ENCODE results near the gene CCDC192.

Gene CCDC192

DNA sequence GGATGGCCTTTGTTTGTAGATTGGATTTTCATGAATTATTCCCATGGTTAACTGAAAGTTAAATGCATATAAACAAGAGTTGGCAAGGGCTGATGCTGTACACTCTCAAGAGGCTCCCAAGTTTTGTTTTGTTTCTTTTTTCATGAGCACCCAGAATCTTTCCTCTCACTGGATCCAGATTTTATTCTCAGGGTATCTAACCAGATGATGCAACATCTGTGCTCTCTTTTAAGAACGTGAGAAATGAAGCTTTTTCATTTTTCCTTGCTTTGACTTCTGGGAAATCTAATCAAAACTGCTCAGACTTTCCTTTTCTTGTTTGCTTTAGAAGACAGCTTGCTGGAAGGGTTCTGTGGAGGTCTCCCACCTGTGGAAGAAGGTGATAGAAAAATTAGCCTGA is 237.7 kb downstream of the CCDC192 start:
- TF ChIP-seq, protein P1, sequence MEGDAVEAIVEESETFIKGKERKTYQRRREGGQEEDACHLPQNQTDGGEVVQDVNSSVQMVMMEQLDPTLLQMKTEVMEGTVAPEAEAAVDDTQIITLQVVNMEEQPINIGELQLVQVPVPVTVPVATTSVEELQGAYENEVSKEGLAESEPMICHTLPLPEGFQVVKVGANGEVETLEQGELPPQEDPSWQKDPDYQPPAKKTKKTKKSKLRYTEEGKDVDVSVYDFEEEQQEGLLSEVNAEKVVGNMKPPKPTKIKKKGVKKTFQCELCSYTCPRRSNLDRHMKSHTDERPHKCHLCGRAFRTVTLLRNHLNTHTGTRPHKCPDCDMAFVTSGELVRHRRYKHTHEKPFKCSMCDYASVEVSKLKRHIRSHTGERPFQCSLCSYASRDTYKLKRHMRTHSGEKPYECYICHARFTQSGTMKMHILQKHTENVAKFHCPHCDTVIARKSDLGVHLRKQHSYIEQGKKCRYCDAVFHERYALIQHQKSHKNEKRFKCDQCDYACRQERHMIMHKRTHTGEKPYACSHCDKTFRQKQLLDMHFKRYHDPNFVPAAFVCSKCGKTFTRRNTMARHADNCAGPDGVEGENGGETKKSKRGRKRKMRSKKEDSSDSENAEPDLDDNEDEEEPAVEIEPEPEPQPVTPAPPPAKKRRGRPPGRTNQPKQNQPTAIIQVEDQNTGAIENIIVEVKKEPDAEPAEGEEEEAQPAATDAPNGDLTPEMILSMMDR (IDR thresholded peaks at IDR 0.05; ENCODE audit: control insufficient read depth, insufficient read depth, low read depth, low read length, missing control alignments), result no peak
- DNase-seq (ENCODE audit: low read depth), result no peak
- no peak overlapping the region for H3K4me3 ChIP-seq (ENCODE audit: control insufficient read depth, low read depth, low read length)

DNA sequence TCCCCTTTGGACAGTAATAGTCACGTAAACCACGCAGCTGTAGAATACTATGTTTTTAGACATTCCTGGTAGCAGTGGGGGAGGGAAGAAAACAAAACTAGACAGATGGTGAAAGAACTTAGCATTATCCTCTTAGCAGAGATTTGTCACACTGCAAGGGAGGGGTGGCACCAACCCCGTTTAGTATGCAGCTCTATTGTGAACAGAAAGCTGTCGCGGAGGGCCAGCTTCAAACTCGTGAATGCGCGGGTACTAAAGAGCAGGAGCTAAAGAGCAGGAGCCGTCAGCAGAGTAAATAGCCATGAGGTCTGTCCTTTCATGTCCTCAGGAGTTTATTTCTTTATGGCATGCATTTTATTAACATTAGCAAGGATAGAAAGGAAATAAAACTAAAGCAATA is 238.5 kb downstream of the CCDC192 start:
- no peak for DNase-seq (ENCODE audit: low read depth)
- no peak overlapping the region for H3K4me3 ChIP-seq (ENCODE audit: control insufficient read depth, low read depth, low read length)
- TF ChIP-seq, protein P1 (IDR thresholded peaks at IDR 0.05; ENCODE audit: control insufficient read depth, insufficient read depth, low read depth, low read length, missing control alignments), result no peak

DNA sequence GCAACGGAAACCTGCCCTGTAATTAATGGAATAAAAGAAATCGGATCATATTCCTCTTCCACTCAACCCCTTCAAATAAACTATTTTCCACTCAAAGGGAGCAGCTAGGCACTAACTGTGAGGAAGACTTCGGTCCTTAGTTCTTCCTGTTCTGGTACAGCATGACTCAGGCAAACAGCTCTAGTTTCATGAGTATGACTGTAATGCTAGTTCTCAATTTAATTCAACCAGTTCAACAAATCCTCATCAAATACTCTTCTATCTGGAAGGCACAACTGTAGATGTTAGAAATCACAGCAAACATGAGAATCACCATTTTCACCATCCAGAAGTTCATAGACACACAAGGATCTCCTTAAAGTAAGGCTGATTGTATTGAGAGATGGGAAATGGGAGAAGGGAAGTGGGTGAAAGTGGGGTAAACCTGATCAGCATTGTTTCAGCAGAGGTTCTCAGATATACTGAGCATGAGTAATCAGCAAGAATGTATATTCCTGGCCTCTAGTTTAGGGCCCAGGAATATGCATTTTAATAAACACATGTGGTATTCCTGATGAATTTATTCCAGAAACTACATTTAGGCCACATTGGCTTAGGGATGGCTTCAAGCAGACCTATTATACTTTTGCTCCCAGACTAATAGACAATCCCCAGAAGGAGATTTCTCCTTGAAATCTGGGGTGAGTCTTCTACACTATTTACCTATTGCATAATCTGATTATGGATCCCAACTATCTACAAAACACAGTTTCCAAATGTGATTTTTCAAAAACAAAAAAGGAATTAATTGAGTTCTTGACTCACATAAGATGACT is 239.3 kb downstream of the CCDC192 start:
- TF ChIP-seq, protein P1 (IDR thresholded peaks at IDR 0.05; ENCODE audit: control insufficient read depth, insufficient read depth, low read depth, low read length, missing control alignments), result no peak
- no peak for DNase-seq (ENCODE audit: low read depth)

DNA sequence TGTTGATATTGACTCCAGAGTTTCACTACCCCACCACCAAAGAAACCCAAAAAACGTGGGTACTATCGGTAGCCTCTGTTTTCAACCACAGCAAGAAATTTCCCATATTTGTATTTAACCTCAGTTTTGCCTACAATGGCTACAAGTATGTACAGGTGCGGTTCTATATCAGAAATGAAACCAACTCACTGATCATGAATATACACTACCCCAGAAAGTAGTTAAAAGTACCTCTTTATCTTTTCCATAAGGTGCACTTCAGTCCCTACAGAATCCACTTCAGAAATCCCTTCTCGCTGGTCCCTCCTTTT is 239.8 kb downstream of the CCDC192 start:
- H3K4me3 ChIP-seq (ENCODE audit: control insufficient read depth, low read depth, low read length), result no peak overlapping the region
- TF ChIP-seq, protein P1 (IDR thresholded peaks at IDR 0.05; ENCODE audit: control insufficient read depth, insufficient read depth, low read depth, low read length, missing control alignments), result no peak

More for the DNA sequence above, 239.3 kb downstream of the CCDC192 start:
- H3K4me3 ChIP-seq (ENCODE audit: control insufficient read depth, low read depth, low read length), result no peak overlapping the region

DNA sequence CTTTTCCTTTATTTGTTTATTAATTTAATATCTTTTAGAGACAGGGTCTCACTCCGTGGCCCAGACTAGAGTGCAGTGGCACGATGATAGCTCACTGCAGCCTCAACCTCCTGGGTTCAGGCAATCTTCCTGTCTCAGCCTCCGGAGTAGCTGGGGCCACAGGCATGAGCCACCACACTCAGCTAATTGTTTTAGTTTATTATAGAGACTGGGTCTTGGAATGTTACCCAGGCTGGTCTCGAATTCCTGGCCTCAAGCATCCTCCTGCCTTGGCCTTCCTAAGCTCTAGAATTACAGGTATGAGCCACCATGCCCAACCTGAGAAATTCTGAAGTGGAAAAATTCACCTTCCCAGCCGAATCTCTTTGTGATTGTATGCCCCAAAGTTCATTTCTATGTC is 240.9 kb downstream of the CCDC192 start:
- no peak overlapping the region for H3K4me3 ChIP-seq (ENCODE audit: control insufficient read depth, low read depth, low read length)
- DNase-seq (ENCODE audit: low read depth), result no peak
- TF ChIP-seq, protein P1 (IDR thresholded peaks at IDR 0.05; ENCODE audit: control insufficient read depth, insufficient read depth, low read depth, low read length, missing control alignments), result no peak

More for the DNA sequence above, 239.8 kb downstream of the CCDC192 start:
- DNase-seq (ENCODE audit: low read depth), result no peak

DNA sequence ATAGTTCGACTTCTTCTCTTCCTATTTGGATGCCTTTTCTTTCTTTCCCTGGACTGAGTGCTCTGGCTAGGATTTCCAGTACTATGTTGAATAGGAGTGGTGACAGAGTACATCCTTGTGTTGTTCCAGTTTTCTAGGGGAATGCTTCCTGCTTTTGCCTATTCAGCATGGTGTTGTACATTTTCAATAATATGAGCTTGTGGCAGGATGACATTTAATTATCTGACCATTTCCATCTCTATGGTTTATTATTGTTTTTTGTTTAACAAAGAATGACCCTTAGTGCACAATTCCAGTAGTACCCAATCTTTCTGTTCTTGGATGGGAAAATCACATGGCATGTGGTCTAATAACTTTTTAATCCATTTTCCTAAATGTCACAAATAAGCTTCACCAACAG is 244.8 kb downstream of the CCDC192 start:
- no peak for DNase-seq (ENCODE audit: low read depth)
- TF ChIP-seq, protein P1 (IDR thresholded peaks at IDR 0.05; ENCODE audit: control insufficient read depth, insufficient read depth, low read depth, low read length, missing control alignments), result no peak

More for the DNA sequence above, 244.8 kb downstream of the CCDC192 start:
- H3K4me3 ChIP-seq (ENCODE audit: control insufficient read depth, low read depth, low read length), result no peak overlapping the region
